AML-193 (cell line): ENCODE results near the gene DDC.
"Not testable (repeated sequence)": the region's sequence is repeated elsewhere in the genome, so short reads cannot be mapped to it uniquely, and the experiment has no call there.

Experiments
- DNase-seq, 2 experiments: peaks; one replicate each; lab custom pipeline; 2025; lab: John Stamatoyannopoulos, UW

DDC gene

GRCh38 chr7:50589364-50589763, 24.2 kb upstream of the DDC start:
- no peak for DNase-seq

- no peak for DNase-seq
Observed at GRCh38 chr7:50588937-50589336, 23.7 kb upstream of the DDC start.

GRCh38 chr7:50587737-50588136, 22.5 kb upstream of the DDC start:
- DNase-seq, result no peak

- DNase-seq, result no peak
Observed at GRCh38 chr7:50584793-50585408, 19.7 kb upstream of the DDC start.

- DNase-seq, result no peak
Observed at GRCh38 chr7:50584386-50584785, 19.2 kb upstream of the DDC start.

GRCh38 chr7:50583295-50583694, 18.1 kb upstream of the DDC start:
- not testable (repeated sequence) for DNase-seq

- DNase-seq, result not testable (repeated sequence)
Observed at GRCh38 chr7:50582271-50582670, 17.1 kb upstream of the DDC start.

- not testable (repeated sequence) for DNase-seq
Observed at GRCh38 chr7:50580666-50581065, 15.5 kb upstream of the DDC start.

GRCh38 chr7:50580057-50580456, 14.9 kb upstream of the DDC start:
- no peak for DNase-seq

- not testable (repeated sequence) for DNase-seq
Observed at GRCh38 chr7:50578105-50578504, 12.9 kb upstream of the DDC start.

GRCh38 chr7:50577569-50577968, 12.4 kb upstream of the DDC start:
- DNase-seq, result no peak

- DNase-seq, result not testable (repeated sequence)
Observed at GRCh38 chr7:50576388-50576787, 11.2 kb upstream of the DDC start.

- no peak for DNase-seq
Observed at GRCh38 chr7:50567715-50568261, 2.6 kb upstream of the DDC start.

- DNase-seq, result no peak
Observed at GRCh38 chr7:50565977-50566376, 772 bp upstream of the DDC start.

- no peak for DNase-seq
Observed at GRCh38 chr7:50565559-50565916, 333 bp upstream of the DDC start.

- DNase-seq, result no peak
Observed at GRCh38 chr7:50564171-50564570, 1.0 kb downstream of the DDC start.

- DNase-seq, result no peak
Observed at GRCh38 chr7:50562136-50562535, 3.1 kb downstream of the DDC start.

- no peak for DNase-seq
Observed at GRCh38 chr7:50560865-50561351, 4.3 kb downstream of the DDC start.

GRCh38 chr7:50559881-50560280, 5.3 kb downstream of the DDC start:
- DNase-seq, result no peak

GRCh38 chr7:50558294-50559053, 6.7 kb downstream of the DDC start:
- DNase-seq, result no peak

GRCh38 chr7:50557099-50557498, 8.1 kb downstream of the DDC start:
- DNase-seq, result no peak

GRCh38 chr7:50556247-50556991, 8.8 kb downstream of the DDC start:
- DNase-seq, result no peak
